Skin of body (tissue), 2 donors: ENCODE data around the gene CLN5. TPM values are rescaled to one million over a fixed set of nuclear protein-coding genes. Genes with fewer than 3 reads are reported as not detected.
A peak's percentile ranks its signal among the peaks of the same experiment; 100 is the strongest.
"Not testable (repeated sequence)": the region's sequence is repeated elsewhere in the genome, so short reads cannot be mapped to it uniquely, and the experiment has no call there.

Experiments used
- DNase-seq: peaks from one replicate; lab custom pipeline; 2025; lab: John Stamatoyannopoulos, UW
- total RNA-seq: library from RNA; depleted of rRNA; stranded (reverse); fragments of >200 nt; gene quantifications from one replicate; pipeline ENCODE4 v1.2.3, GENCODE V29; 2014

The CLN5 gene
- total RNA-seq, 1 donor from 2014 or later = 24.9 TPM

DNA sequence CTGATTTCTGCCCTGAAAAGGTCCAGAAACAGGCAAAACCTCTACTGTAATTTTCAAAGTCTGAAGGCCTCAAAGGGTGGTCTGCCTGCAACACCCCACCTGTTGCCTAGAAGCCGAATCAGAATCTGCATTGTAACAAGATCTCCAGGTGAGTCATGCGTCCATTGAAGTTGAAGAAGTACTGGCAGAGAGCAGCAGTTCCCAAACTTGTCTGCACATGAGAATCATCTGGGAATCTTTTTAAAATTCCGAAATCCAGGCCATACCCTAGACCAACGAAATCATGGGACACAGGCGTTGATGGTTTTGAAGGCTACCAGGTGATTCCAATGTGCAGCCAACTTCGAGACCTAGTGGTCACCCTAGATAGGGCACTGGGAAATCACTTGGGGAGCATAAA lies 16.0 kb upstream of the CLN5 start:
- no peak for DNase-seq

DNA sequence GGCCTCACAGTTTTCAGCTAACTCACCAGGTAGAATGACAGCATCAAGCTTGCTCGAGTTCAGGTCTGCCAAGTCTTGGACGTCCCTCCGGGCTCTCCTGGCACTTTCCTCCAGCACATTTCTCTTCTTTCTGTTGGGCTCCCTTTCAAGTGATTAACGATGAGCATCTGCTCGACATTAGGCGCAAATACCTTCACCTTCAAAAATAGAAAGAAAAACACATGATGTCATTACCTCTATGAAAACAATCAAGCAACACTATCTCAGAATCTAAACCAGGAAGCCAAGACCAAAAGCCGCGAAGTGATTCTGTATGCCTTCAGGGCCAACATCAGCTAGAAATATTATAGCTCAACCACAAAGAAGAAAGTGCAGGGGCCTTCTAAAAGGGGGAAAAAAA lies 15.4 kb upstream of the CLN5 start:
- DNase-seq = no peak

DNA sequence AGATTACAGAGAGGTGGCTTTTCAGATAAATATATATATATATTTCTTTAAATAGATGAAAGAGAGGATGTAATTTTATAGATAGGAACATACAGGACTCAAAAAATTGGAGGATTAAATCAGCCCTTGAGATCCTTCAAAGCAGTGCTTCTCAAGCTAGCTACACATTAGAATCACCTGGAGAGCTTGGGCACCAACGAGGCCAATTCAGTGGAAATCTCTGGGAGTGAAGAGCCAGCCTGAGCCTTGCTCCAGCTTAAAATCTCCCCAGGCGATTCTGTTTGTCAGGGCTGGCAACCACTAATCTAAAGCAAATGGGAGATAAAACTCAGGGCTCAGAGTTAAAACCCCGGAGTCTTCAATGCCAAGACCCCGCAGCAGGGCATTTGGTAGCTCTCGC lies 15.0 kb upstream of the CLN5 start:
- no peak for DNase-seq

DNA sequence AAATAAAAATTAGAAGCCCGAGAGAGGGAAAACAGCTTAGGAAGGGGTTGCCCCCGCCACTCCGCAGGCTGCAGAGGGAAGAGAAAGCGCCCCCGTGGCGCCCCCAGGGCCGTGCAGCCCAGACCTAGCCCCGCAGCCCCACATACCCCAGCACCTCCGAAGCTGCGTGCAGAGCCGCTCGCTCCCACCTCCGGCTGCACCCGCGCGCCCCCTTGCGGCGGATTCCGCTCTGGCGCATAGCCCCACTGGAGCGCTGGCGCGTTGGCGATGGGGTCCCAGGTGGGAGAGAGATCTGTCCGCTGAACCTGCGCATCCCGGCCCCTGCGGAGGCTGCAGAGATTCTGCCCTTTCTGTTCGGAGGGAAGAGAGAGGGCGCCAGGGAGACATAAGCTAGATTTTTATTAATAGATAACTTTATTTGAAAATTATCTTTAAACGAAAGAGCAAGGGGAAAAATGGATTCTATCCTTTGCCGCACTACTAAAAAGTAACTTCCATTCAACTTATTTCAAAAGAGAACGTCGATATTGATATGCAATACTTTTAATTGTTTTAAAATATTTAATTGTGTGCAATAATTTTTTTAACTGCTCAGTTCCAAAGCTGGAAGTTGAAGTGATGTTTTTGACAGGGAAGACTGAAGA lies 11.7 kb upstream of the CLN5 start:
- peak; percentile 44 for DNase-seq

DNA sequence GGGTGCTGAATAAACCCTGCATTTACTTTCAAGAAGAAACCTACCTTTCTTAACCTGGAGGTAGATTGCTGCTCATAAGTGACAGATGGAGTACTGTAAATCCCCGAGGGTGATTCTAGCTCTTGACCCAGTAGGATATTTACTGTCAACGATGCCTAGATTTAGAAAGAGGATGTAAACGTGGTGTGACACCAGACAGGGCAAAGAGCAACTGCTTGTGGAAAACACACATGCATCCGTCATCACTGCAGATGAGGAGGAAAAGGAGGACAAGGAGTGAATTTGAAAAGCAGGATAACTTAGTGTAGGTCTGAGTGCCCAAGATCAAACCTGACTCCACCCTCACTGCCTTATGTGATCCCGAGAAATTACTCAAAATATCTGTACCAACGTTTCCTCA lies 9.8 kb upstream of the CLN5 start:
- no peak for DNase-seq

DNA sequence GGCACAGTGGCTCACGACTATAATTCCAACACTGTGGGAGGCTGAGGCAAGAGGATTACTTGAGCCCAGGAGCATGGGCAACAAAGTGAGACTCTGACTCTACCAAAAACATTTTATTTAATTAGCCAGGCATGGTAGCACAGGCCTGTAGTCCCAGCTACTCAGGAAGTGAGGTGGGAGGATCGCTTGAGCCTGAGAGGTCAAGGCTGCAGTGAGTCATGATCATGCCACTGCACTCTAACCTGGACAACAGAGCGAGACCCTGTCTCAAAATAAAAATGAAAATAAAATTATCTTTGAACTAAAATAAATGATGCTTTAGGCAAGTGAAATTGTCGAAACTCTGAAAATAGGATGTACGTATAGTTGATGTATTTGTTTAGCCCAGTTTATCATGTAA lies 8.2 kb upstream of the CLN5 start:
- DNase-seq = no peak

DNA sequence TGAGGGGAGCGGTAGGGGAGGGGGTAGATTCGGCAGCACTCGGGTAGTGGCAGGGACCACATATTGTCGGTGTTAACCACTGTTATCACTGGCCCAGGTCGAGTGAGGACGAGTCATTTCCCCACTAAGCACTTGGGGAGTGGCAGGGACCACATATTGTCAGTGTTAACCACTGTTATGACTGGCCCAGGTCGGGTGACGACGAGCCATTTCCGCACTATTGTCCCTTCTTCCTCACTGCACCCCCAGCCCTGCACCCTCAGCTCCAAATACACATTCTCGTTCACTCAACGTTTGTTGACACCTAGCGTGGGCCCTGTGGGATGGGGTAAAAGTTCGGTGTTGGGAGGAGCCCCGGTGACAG lies 467 bp upstream of the CLN5 start:
- DNase-seq = no peak

DNA sequence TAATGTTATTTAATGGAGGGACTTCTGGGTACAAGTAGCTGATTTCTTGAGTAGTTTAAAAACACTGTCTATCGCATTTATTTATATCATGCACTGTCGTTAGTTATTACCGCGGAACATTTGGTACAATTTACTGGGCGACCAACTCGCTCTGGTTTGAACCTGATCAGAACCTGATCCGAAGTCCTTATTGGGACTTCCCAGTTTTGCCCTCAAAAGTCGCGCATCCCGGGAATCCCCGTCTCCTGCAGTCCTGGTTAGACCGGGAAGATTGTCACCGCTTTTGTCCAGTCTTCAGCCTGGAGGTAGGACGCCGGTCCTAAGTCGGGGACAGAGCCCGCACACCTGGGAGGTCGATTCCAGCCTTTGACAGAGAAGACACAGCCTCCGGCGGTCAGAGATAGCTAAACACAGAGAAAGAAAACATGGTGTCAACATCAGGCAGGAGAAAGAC lies 694 bp downstream of the CLN5 start:
- DNase-seq = peak; percentile 48

DNA sequence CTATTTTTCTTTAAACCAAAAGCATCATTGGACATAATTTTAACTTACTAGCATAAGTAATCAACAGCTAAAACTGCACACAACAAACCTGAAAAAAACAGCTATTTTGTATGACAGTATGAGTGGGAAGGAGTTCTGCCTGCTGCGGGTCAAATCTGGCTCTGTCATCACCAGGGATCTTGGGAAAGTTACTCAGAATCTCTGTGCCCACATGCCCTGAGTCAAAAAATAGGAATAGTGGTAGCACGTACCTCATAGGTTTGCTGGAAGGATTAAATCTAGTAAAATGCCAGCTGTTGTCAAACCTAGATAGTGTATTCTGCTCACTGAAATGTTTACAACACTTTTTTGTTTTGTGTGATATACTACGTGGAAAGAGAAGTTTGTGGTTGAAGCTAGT lies 1.1 kb downstream of the CLN5 start:
- DNase-seq = no peak

DNA sequence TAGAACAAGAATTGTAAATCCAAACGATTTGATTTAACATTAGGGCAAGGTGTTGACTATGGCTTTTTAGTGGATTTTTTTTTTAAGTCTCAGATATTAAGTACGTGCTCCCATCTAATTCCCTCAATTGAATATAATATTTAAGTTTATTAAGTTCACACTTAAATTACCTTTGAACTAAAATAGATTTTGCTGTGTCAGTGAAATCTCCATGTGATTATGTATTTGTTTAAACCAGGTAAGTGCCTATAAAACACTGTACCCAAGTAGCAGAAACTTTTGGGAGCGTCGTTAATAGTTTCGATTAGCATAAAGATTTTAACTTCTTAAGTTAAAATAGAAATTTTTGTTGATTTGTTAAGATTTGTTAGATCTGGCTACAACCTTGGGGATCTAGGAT lies 1.6 kb downstream of the CLN5 start:
- no peak for DNase-seq

DNA sequence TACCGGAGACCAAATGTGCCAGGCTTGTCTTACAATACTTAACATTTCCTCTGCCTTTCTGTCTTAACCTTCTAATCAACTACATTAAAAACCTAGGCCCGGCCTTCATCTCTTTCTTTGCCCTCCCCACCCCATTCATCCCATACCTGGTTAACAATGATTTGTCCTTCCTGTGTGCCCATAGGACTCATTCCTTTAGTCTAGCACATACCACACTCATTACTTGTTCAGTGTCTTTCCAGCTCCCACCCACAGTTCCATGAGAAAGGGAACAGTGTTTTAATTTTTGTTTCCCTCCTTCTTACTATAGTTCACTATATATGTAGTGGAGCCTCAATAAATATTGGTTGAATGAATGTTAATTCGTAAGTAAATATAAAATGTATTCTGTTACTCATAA lies 2.4 kb downstream of the CLN5 start:
- DNase-seq = no peak

DNA sequence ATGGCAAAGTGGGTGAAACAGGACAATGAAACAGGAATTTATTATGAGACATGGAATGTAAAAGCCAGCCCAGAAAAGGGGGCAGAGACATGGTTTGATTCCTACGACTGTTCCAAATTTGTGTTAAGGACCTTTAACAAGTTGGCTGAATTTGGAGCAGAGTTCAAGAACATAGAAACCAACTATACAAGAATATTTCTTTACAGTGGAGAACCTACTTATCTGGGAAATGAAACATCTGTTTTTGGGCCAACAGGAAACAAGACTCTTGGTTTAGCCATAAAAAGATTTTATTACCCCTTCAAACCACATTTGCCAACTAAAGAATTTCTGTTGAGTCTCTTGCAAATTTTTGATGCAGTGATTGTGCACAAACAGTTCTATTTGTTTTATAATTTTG lies 8.6 kb downstream of the CLN5 start:
- DNase-seq = no peak

DNA sequence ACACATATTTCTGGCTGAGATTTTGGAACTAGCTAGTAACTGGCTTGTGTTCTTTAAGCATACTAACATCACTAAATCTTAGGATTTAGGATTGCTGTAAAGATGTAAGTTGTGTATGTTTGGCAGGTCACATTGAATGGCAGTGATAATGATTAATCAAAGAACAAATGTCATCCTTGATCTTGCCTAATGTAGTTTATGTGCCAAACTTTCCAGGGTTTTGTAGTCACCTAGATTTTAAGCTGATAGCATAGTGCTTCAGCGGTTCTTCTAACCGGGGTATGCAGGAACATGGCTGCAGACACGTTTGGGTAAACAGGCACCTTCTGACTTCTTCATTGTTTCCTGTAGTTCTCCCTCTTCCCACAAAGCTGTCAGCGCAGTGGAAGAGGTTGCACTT lies 9.7 kb downstream of the CLN5 start:
- no peak for DNase-seq

DNA sequence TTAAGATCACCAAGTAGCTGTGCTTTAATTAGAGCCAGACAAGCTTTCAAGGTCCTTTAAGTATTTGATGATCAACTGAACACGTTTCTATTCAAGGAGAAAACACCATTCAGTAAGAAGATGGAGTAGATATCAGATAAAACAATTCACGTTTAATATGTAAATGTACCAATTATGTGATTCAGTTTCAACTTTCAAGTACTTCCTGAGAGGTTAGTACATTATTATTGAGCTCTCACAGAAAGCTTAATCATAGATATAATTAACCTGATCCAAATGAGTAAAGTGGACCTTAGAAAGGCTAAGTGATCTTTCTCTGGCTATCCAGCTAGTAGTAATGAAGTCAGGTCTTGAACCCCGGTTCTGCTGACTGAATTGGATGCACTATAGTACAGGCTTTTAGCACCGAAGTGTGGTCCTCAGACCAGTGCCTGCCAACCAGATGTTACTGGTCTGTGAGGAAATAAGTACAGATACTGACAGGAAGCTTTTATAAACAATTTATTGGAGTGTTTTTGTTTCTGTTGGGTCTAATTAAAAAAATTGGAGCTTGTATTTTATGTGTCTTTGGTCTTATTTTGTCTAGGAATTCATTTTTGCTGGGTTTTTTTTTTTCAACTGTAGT lies 10.2 kb downstream of the CLN5 start:
- DNase-seq = no peak

DNA sequence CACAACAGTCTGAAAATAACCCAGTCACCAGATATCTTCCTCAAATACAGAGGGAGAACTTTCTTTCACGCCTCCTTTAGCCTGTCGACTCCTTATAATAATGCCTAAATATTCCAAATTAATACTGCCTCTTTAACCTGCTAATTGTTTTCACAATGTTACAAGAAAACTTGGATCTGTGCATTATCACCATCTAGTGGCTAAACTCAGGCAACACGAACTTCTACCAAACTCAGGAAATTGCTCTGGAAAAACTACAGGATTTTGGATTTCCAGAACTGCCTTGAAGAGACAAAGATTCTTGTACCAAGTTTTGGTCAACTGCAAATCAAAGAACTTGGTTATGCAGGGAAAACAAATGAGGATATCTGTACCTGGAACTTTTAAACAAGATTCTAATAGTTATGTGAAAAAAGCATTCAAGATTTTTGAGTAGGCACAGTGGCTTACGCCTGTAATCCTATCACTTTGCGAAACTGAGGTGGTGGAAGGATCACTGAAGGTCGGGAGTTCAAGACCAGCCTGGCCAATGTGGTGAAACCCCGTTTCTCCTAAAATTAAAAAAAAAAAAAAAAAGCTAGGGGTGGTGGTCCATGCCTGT lies 10.8 kb downstream of the CLN5 start:
- DNase-seq = peak; percentile 38

DNA sequence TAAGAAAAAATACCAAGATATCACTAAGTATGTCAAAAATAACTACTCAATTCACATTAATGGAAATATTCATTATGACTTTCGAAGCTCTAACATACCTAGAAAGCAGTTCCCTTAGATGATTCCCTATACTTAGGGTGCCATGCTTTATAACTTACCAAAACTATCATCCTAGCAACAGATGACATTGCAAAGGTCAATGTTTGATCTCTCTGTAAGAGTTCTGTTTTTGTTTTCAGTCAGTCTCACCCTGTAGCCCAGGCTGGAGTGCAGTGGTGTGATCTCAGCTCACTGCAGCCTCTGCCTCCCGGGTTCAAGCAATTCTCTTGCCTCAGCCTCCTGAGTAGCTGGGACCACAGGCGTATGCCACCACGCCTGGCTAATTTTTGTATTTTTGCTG lies 16.5 kb downstream of the CLN5 start:
- not testable (repeated sequence) for DNase-seq

DNA sequence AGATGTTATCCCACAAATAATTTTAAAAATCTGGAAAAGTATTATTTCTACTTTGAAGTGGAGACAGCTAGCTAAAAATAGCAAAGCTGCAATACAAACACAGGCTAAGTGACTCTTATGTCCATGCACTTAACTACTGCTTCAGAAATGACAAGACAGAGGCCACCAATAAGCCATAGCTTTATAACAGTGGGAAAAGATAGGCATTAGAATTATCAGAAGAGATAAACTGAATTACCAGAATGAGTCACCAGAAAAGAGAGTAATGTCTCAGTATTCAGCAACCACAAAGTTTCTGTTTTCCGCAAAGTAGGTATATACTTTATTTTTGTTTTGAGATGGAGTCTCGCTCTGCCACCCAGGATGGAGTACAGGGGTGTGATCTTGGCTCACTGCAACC lies 17.1 kb downstream of the CLN5 start:
- DNase-seq = no peak

DNA sequence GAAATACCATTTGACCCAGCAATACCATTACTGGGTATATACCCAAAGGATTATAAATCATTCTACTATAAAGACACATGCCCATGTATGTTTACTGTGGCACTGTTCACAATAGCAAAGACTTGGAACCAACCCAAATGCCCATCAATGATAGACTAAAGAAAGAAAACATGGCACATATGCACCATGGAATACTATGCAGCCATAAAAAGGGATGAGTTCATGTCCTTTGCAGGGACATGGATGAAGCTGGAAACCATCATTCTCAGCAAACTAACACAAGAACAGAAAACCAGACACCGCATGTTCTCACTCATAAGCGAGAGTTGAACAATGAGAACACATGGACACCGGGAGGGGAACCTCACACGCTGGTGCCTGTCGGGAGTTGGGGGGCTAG lies 17.8 kb downstream of the CLN5 start:
- not testable (repeated sequence) for DNase-seq

DNA sequence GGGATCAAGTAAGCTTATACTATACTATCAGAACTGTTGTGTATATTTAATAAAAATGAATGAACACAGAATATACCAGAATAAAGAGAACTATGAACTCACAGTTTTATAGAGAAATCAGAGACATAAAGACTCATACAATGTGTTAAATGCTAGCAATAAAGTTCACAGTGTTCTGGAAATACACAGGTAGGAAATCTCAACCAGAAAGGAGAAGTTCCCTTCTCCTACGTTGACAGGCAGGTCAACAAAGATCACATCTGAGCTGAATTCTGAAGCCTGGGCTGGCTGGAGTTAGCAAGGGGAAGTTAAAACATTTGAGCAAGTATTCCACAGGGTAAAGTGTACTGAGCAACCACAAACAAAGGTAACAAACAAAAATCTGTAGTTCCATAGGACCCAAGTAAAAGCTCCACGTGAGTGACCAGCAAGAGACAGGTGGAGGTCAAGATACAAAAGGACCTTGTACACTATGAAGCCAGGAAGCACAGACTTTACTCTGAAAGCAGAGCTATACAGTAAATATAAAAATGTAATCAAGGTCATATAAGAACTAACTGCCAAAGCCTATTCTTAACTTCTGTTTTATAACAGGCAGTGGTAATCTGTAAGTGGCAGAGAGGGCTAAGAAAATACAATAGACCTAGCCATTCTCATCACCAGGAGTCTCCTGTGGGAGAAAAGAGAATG lies 22.1 kb downstream of the CLN5 start:
- DNase-seq = no peak

DNA sequence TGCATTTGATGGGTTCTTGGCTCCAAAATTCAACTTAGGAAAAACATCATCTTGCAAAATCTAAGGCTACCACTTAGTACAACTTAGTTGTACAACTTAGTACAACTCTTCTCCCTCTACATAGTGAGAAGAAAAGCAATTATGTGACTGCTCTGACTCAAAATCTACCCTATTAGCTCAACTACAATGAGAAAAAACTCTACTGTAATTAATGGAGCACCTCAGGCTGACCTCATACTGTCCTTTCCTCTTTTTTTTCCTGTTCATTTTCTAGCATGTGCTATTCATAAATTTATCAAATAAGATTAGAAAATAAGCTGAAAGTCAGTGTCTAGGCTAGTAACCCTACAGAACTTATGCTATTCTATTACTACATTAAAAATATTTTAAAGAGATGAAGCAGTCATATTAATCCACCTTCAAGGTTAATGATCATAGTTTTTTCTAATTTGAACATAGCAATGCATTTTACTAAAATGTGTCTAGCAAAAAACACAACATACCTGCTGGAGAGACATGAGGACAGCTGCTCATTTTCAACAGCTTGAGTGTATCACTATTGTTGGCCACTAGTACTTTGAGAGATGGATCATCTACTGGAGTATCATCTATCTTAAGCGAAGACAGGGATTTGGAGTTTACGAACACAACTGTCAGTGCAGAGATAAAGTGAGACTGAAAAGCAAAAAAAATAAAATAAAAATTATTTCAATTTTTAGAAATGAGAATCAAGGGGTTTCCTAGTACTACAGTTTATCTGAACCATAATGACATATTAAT lies 23.2 kb downstream of the CLN5 start:
- DNase-seq = no peak

DNA sequence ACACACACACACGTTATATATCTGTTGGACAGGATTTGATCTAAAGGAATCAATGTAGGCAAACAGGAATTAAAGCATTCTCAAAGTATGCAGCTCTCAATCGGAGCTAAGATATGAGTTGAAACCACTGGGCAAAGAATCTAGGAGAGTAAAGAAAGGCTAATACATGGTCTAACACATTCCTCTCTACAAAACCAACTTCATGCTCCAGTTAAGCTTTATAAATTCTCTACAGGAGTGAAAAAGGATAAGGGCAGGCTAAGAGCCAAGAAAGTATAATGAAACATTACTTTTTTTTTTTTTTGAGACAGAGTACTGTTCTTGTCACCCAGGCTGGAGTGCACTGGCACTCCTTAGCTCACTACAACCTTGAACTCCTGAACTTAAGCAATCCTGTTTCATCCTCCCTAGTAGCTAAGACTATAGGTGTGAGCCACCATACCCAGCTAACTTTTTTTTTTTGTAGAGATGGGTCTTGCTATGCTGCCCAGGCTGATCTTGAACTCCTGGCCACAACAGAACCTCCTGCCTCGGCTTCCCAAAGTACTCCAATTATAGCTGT lies 24.5 kb downstream of the CLN5 start:
- no peak for DNase-seq
